Measurements from ENCODE around the gene ESRP2.

GRCh38 chr16:68247932-68248331 is 12.0 kb upstream of the ESRP2 start:
- TF ChIP-seq CTCF (IDR thresholded peaks at IDR 0.05) (no peak), POLR2A (IDR thresholded peaks at IDR 0.05) (no peak), POLR2AphosphoS5 (IDR thresholded peaks at IDR 0.05) (no peak)
